Measurements from ENCODE around the gene CYB561D1. TPM values are rescaled to one million over a fixed set of nuclear protein-coding genes. Genes with fewer than 3 reads are reported as not detected.

Gene CYB561D1
- total RNA-seq, 1 donor from 2014 or later = 13.1 TPM

GRCh38 chr1:109457819-109458218 lies 36.1 kb upstream of the CYB561D1 start:
- H3K4me3 ChIP-seq = no peak overlapping the region
- no peak for TF ChIP-seq CTCF (IDR thresholded peaks at IDR 0.05)
- no peaks in the 10 kb centered on the region for H3K36me3 ChIP-seq
- ATAC-seq (no peak), DNase-seq (no peak)
- no peaks in the 10 kb centered on the region for H3K4me1 ChIP-seq
- no peak overlapping the region for H3K27ac ChIP-seq
- intact Hi-C loops (cut with DNase I) = no loop called here
- peaks cover 12% of the 10 kb centered on the region for H3K27me3 ChIP-seq
- H3K9me3 ChIP-seq = peaks cover 7% of the 10 kb centered on the region

DNA sequence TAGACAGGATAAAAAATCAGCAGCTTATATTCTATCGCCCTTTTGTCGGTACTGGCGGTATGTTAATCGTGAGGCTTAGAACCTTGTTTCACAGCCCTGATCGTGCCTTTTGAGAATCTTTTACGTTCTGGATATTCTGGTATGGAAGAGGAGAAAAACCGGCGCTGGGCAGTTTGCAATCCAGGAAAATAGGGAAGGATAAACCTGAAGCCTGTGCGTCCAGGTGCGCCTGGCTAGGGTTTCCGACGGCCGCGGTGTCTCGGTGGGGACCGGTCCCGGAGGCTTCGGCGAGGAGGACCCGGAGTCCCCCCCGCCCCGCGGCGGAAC lies 27.8 kb upstream of the CYB561D1 start:
- Histone ChIP-seq H3K4me3 (peak overlapping the region; percentile 61), H3K27ac (peak overlapping the region; percentile 17), H3K27me3 (peaks cover 66% of the 10 kb centered on the region), H3K9me3 (no peaks in the 10 kb centered on the region), H3K4me1 (no peaks in the 10 kb centered on the region), H3K36me3 (no peaks in the 10 kb centered on the region)
- intact Hi-C loops (cut with DNase I) = no loop called here
- no peak for ATAC-seq
- no peak for TF ChIP-seq CTCF (IDR thresholded peaks at IDR 0.05)
- DNase-seq = no peak

- no peak for TF ChIP-seq CTCF (IDR thresholded peaks at IDR 0.05)
- intact Hi-C loops (cut with DNase I) = no loop called here
- Histone ChIP-seq H3K4me3 (peak within 1 kb of the TSS; percentile 61), H3K27me3 (peaks cover 63% of the 10 kb centered on the region), H3K9me3 (no peaks in the 10 kb centered on the region), H3K4me1 (no peaks in the 10 kb centered on the region), H3K36me3 (no peaks in the 10 kb centered on the region), H3K27ac (peak within 1 kb of the TSS; percentile 17)
- ATAC-seq (peak; percentile 89), DNase-seq (peak; percentile 84)
Measured at GRCh38 chr1:109466452-109467300, 27.2 kb upstream of the CYB561D1 start, which contains the start of gene SYPL2. SYPL2 (plus strand) TSS chr1:109466546; CDS start chr1:109466844, 298 bp downstream.

DNA sequence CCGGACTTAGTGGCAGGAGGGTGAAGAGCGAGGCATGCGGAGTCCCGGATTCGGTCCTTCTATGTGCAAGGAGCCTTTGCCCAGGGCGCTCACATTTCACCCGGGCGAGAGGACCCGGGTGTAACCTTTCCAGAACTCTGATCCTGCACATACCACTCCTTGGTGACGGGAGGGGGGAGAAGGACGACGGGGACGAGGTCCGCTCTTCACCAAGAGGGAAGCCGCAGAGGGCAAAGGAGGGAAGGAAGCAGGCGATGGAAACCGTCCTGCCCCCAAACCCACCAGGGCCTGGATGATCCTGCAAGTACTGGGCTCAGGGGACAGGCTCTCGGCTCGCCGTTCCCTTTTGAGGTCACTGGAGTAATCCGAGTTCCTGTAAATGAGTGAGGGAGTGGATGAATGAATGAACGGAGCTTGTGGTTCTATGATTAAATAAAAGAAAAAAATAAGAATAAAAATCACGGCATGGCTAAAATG lies 26.6 kb upstream of the CYB561D1 start:
- intact Hi-C loops (cut with DNase I) = no loop called here
- peaks cover 58% of the 10 kb centered on the region for H3K27me3 ChIP-seq
- H3K4me3 ChIP-seq = peak overlapping the region; percentile 61
- no peaks in the 10 kb centered on the region for H3K36me3 ChIP-seq
- no peaks in the 10 kb centered on the region for H3K4me1 ChIP-seq
- H3K9me3 ChIP-seq = no peaks in the 10 kb centered on the region
- no peak for TF ChIP-seq CTCF (IDR thresholded peaks at IDR 0.05)
- DNase-seq (no peak), ATAC-seq (peak; percentile 27)
- no peak overlapping the region for H3K27ac ChIP-seq

GRCh38 chr1:109468061-109468460 lies 25.8 kb upstream of the CYB561D1 start:
- ATAC-seq (no peak), DNase-seq (no peak)
- Histone ChIP-seq H3K4me3 (no peak overlapping the region), H3K27me3 (peaks cover 54% of the 10 kb centered on the region), H3K9me3 (no peaks in the 10 kb centered on the region), H3K27ac (no peak overlapping the region), H3K36me3 (no peaks in the 10 kb centered on the region), H3K4me1 (no peaks in the 10 kb centered on the region)
- TF ChIP-seq CTCF (IDR thresholded peaks at IDR 0.05) = no peak
- intact Hi-C loops (cut with DNase I) = no loop called here

Measured in upper lobe of right lung (tissue), 1 donor.